Heart left ventricle (tissue), 16 donors: Measurements from ENCODE around the gene CLCA2. TPM values are rescaled to one million over a fixed set of nuclear protein-coding genes. Genes with fewer than 3 reads are reported as not detected.
A peak's percentile ranks its signal among the peaks of the same experiment; 100 is the strongest.

Experiments used
- ATAC-seq, 4 donors: fragments of 200-7000 bp; cut with Tn5 transposase; one replicate each; pipeline ENCODE4 v1.9.1; 2020 to 2022; ENCODE audit warnings: moderate library complexity in 4 of 4, mild to moderate bottlenecking in 3 of 4, moderate number of reproducible peaks in 1 of 4
- DNase-seq, 5 donors: peaks; one replicate each; pipeline ENCODE4 v3.0.0-alpha.2; 2020
- H3K27ac ChIP-seq, 12 donors: fragments of 200-600 bp; sonication (generic) in 4 of 12; one replicate each; pipeline versions ENCODE4 v1.5.0 to v1.8.0; 2016 to 2022; ENCODE audit warnings: mild to moderate bottlenecking in 2 of 12
- H3K27me3 ChIP-seq, 9 donors: fragments of 200-600 bp; sonication (generic) in 2 of 9; one replicate each; pipeline versions ENCODE4 v1.5.1 to v1.8.0; 2016 to 2022; ENCODE audit warnings: mild to moderate bottlenecking in 3 of 9
- H3K36me3 ChIP-seq, 9 donors: fragments of 200-600 bp; sonication (generic) in 2 of 9; one replicate each; pipeline versions ENCODE4 v1.5.0 to v1.8.0; 2018 to 2022; ENCODE audit warnings: mild to moderate bottlenecking in 2 of 9
- H3K4me1 ChIP-seq, 12 donors: fragments of 200-600 bp; sonication (generic) in 4 of 12; one replicate each; pipeline versions ENCODE4 v1.5.0 to v1.8.0; 2016 to 2022; ENCODE audit warnings: mild to moderate bottlenecking in 3 of 12
- H3K4me3 ChIP-seq, 12 donors: fragments of 200-600 bp; sonication (generic) in 4 of 12; one replicate each; pipeline versions ENCODE4 v1.5.0 to v1.8.0; 2017 to 2022; ENCODE audit warnings: mild to moderate bottlenecking in 9 of 12, moderate library complexity in 4 of 12
- H3K9me3 ChIP-seq, 12 donors: fragments of 200-600 bp; sonication (generic) in 4 of 12; one replicate each; pipeline versions ENCODE4 v1.5.0 to v1.8.0; 2016 to 2022; ENCODE audit warnings: mild to moderate bottlenecking in 1 of 12
- CTCF ChIP-seq, 12 donors: fragments of 200-600 bp; sonication (generic) in 4 of 12; IDR thresholded peaks; one replicate each; pipeline versions ENCODE4 v1.5.0 to v1.8.0; 2018 to 2022; ENCODE audit warnings: antibody characterized with exemption in 12 of 12, mild to moderate bottlenecking in 5 of 12
- POLR2A ChIP-seq, 2 donors: fragments of 450-650 bp; IDR thresholded peaks; one replicate each; pipeline ENCODE4 v1.6.1; 2017; ENCODE audit warnings: antibody characterized with exemption in 2 of 2, mild to moderate bottlenecking in 2 of 2, moderate library complexity in 2 of 2
- WGBS, 4 donors: extraction: QIAGEN DNeasy Blood & Tissue Kit in 2 of 4; methylation state at CpG; one replicate each; pipeline versions ENCODE4 v1.1.5 to v1.1.7; 2013 to 2018; 5-methylcytosine and 5-hydroxymethylcytosine counted together
- intact Hi-C, 10 donors: fragments of 100-400 bp; cut with DNase I; formaldehyde crosslinking; loops; one replicate each; pipeline versions ENCODE4 v1.11.1 to v1.14.2; 2022
- polyA plus RNA-seq, 2 donors: library from polyadenylated mRNA; stranded (reverse); fragments of 200-250 nt; gene quantifications; one replicate each; pipeline ENCODE4 v1.2.3, GENCODE V29; 2013
- total RNA-seq, 9 donors: library from RNA; depleted of rRNA in 2 of 9; stranded (reverse); fragments of >200 nt in 2 of 9; fragmentation: NEBNext Ultra II Directional in 3 of 9; extraction: Animal tissue kit (Norgen Biotek cat#: 25700) in 3 of 9; gene quantifications; one replicate each; pipeline versions ENCODE4 v1.1.0 to v1.2.4, GENCODE V29; 2016 to 2023
- donor health status: ischemic (EF 13 %, LVEDD 7.1; RV severe dilation, severe dysfunction).
- donor health status: healthy with polysubstance abuse.
- donor health status: DM: no; HTN: yes; CAD: no.
- donor health status: DM: no; HTN: no; CAD: no.
- donor health status: ischemic (EF 25% LVEDD 6.9; RV normal size, moderate dysfunction).
- donor health status: ischemic (EF 25% LVEDD 5.7; RV mildly dilated, moderate dysfunction).
- donor health status: healthy.
- donor health status: DM: yes; HTN: yes; CAD: no.
- donor health status: ischemic (EF 35%, LVEDD 5.7; RV mildly dilated, moderate dysfunction).
- donor health status: nonischemic (EF 11% LVEDD 7.7; RV severe dilation, severe dysfunction).
- donor health status: DM: yes; HTN: yes; CAD: no.
- donor health status: PGD.
- donor health status: ischemic (EF 29% LVEDD 5.4; RV normal size, mild dysfunction).
- donor health status: nonischemic (EF 23%, LVEDD 6.1; RV moderate dilation, normal function).

The CLCA2 gene
- total and polyA plus RNA-seq, 11 donors, result 0.07 to 0.24 (median 0.16) TPM; not detected in 8

GRCh38 chr1:86450847-86451246, 26.9 kb downstream of the CLCA2 start:
- TF ChIP-seq CTCF (IDR thresholded peaks at IDR 0.05) (no peak), POLR2A (IDR thresholded peaks at IDR 0.05) (no peak)
- Histone ChIP-seq H3K9me3 (no peaks in the 10 kb centered on the region), H3K4me3 (no peak overlapping the region), H3K36me3 (no peaks in the 10 kb centered on the region), H3K27me3 (no peaks in the 10 kb centered on the region), H3K4me1 (no peaks in the 10 kb centered on the region), H3K27ac (no peak overlapping the region)
- intact Hi-C loops, result no loop called here
- DNase-seq, result no peak
- WGBS, 4 donors, result 60 to 67% (median 63%) methylated on average over 3 of the region's 3 CpGs
- no peak for ATAC-seq

- TF ChIP-seq POLR2A (IDR thresholded peaks at IDR 0.05) (no peak), CTCF (IDR thresholded peaks at IDR 0.05) (no peak)
- H3K36me3 ChIP-seq, result no peaks in the 10 kb centered on the region
- no peak overlapping the region for H3K27ac ChIP-seq
- H3K27me3 ChIP-seq, result no peaks in the 10 kb centered on the region
- intact Hi-C loops, result no loop called here
- no peaks in the 10 kb centered on the region for H3K4me1 ChIP-seq
- 71 to 83% (median 79%) methylated on average over 3 of the region's 3 CpGs for WGBS, 4 donors
- no peak overlapping the region for H3K4me3 ChIP-seq
- ATAC-seq (no peak), DNase-seq (no peak)
- no peaks in the 10 kb centered on the region for H3K9me3 ChIP-seq
These were observed 29.7 kb downstream of the CLCA2 start for GRCh38 chr1:86453664-86454063.

GRCh38 chr1:86455073-86455472, 31.1 kb downstream of the CLCA2 start:
- intact Hi-C loops, result no loop called here
- H3K4me1 ChIP-seq, result no peaks in the 10 kb centered on the region
- H3K27ac ChIP-seq, result no peak overlapping the region
- no peak overlapping the region for H3K4me3 ChIP-seq
- ATAC-seq (no peak), DNase-seq (no peak)
- H3K9me3 ChIP-seq, result no peaks in the 10 kb centered on the region
- TF ChIP-seq CTCF (IDR thresholded peaks at IDR 0.05) (no peak), POLR2A (IDR thresholded peaks at IDR 0.05) (no peak)
- WGBS, 4 donors, result 84 to 88% (median 85%) methylated on average over 5 of the region's 5 CpGs
- H3K27me3 ChIP-seq, result no peaks in the 10 kb centered on the region
- no peaks in the 10 kb centered on the region for H3K36me3 ChIP-seq

GRCh38 chr1:86460998-86461397, 37.0 kb downstream of the CLCA2 start:
- DNase-seq, result no peak
- H3K4me1 ChIP-seq, result no peaks in the 10 kb centered on the region
- ATAC-seq, result peak in 1 of 4 donors; percentile 22
- WGBS, 4 donors, result 14 to 54% (median 36%) methylated on average over 1 of the region's 1 CpG
- TF ChIP-seq CTCF (IDR thresholded peaks at IDR 0.05) (no peak), POLR2A (IDR thresholded peaks at IDR 0.05) (no peak)
- H3K9me3 ChIP-seq, result no peaks in the 10 kb centered on the region
- H3K36me3 ChIP-seq, result no peaks in the 10 kb centered on the region
- intact Hi-C loops, result no loop called here
- no peak overlapping the region for H3K4me3 ChIP-seq
- H3K27me3 ChIP-seq, result no peaks in the 10 kb centered on the region
- H3K27ac ChIP-seq, result no peak overlapping the region
